ENCODE results near the gene CROCC.

DNA sequence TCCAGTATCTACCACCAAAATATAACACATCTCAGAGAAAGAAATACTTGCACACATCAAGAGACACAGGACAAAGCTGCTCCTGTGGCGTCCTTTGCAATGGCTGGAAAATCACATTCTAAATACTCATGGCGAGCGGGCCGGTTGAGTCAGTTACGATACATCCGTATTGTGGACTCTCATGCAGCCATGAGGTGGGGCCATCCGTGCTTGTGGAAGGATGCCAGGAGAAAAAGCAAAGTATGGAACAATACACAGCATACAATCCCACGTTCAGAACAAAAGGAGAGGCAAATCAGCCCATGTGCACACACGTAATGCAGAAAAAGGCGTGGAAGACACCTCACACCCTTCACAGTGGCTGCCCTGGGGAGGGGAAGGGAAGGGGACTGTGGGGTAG lies 76.9 kb downstream of the CROCC start:
- TF ChIP-seq, protein P1, sequence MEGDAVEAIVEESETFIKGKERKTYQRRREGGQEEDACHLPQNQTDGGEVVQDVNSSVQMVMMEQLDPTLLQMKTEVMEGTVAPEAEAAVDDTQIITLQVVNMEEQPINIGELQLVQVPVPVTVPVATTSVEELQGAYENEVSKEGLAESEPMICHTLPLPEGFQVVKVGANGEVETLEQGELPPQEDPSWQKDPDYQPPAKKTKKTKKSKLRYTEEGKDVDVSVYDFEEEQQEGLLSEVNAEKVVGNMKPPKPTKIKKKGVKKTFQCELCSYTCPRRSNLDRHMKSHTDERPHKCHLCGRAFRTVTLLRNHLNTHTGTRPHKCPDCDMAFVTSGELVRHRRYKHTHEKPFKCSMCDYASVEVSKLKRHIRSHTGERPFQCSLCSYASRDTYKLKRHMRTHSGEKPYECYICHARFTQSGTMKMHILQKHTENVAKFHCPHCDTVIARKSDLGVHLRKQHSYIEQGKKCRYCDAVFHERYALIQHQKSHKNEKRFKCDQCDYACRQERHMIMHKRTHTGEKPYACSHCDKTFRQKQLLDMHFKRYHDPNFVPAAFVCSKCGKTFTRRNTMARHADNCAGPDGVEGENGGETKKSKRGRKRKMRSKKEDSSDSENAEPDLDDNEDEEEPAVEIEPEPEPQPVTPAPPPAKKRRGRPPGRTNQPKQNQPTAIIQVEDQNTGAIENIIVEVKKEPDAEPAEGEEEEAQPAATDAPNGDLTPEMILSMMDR (IDR thresholded peaks at IDR 0.05; ENCODE audit: low read length) = no peak
- TF ChIP-seq EZH2 (optimal IDR thresholded peaks at IDR 0.05; ENCODE audit: low read depth, low read length) (no peak), EZH2phosphoT487 (IDR thresholded peaks at IDR 0.05; ENCODE audit: low read length) (no peak)

Data from MM.1S (cell line).